ENCODE measurements around the gene ABCA7. TPM values are rescaled to one million over a fixed set of nuclear protein-coding genes. Genes with fewer than 3 reads are reported as not detected.

Gene ABCA7
- total RNA-seq, 1 experiment from 2014 or later: 56.9 TPM

- no peak for DNase-seq (ENCODE audit: low spot score)
Measured at GRCh38 chr19:1085053-1085658, 45.2 kb downstream of the ABCA7 start.

DNA sequence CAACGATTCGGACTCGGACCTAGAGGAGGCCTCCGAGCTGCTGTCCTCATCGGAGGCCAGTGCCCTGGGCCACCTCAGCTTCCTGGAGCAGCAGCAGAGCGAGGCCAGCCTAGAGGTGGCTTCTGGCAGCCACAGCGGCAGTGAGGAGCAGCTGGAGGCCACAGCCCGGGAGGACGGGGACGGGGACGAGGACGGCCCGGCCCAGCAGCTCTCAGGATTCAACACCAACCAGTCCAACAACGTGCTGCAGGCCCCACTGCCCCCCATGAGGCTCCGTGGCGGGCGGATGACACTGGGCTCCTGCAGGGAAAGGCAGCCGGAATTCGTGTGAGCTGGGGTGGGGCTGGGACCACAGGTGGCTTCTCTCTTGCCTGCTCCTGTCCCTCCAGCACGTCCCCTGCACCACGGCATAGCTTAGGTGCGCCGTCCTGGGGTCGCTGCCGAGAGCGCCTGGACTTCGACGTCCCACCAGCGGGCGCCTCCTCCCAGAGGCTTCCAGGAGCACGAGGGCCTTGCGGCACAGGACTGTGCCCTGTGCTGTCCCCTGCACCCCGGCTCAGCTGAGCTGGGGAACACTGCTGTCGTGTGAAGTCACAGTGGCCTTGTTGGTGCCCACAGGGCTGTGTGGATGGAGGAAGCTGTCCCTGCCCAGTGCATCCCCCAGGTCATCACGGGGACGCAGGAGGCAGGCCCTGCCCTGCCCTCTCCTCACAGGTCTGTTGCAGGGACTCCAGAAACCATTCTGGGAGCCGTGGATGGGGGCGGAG is 46.0 kb downstream of the ABCA7 start:
- no peak for DNase-seq (ENCODE audit: low spot score)

DNA sequence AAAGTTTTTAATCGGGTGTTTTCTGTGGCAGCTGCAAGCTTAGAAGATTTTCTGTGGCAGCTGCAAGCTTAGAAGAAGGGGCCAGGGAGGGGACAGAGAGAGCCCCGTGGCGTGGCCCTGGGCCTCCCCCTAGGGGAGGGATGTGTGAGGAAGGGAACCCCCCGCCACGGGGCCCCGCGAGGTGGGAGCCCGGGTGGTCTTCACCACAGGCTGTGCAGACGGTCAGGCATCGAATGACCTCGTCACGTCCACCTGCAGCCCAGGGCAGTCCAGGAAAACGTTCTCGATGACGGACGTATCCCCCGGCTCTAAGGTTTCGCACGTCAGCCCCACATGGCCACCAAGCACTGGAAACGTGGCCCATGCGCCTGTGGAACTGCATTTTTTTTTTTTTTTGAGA is 46.7 kb downstream of the ABCA7 start:
- DNase-seq (ENCODE audit: low spot score): no peak

- no peak for DNase-seq (ENCODE audit: low spot score)
Measured at GRCh38 chr19:1087813-1088415, 48.0 kb downstream of the ABCA7 start.

GRCh38 chr19:1088416-1089010 is 48.6 kb downstream of the ABCA7 start:
- no peak for DNase-seq (ENCODE audit: low spot score)

DNA sequence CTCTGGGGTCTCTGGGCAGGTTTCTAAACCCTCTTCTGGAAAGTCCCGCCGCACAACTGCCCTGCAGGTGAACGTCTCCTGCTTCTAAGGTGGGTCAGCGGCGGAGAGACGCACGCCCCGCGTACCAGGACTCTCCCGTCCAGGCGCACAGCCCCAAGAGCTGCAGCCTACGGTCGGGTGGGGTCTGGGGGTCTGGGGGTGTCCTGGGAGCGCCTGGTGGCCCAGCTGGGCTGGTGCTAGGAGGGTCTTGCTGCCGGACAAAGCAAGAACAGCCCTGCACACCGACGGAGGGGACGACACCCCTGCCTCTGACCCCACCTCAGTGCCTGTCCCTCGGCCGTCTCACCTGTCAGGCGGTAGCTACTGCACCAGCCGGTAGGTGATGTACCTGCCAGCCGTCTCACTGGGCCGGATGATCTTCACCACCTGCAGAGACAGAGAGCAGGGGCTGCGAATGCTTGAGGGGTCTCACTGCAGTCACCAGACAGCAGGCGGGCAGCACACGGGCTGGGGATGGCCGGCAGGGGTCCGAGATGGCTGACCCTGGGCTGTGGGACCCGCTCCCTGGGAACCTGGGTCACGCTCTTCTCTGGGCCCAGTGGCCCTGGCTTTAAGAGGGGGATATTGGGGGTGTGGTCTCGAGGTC is 49.3 kb downstream of the ABCA7 start:
- no peak for DNase-seq (ENCODE audit: low spot score)

DNA sequence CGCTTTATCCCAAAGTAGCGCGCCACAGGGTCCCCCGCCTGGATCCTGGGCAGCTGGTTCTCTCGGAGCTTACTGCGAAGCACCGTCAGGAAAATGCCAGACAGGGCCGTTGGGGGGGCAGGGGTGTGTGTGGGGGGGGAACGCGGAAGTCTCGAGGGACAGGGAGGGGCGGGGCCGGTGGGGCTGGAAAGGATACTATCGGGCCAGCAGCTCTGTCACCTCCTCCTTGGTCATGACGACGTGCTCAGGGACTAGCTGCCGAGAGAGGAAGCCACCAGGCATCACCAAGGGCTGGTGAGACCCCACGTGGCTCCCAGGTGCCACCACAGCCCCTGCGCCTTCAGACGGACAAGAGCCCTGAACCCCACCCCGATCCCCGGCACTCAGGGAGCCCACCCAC is 50.0 kb downstream of the ABCA7 start:
- no peak for DNase-seq (ENCODE audit: low spot score)

- DNase-seq (ENCODE audit: low spot score): no peak
Measured at GRCh38 chr19:1090731-1091543, 51.0 kb downstream of the ABCA7 start.

GRCh38 chr19:1091544-1092175 is 51.8 kb downstream of the ABCA7 start:
- no peak for DNase-seq (ENCODE audit: low spot score)

- no peak for DNase-seq (ENCODE audit: low spot score)
Measured at GRCh38 chr19:1093330-1093729, 53.4 kb downstream of the ABCA7 start.

- no peak for DNase-seq (ENCODE audit: low spot score)
Measured at GRCh38 chr19:1093811-1094553, 54.1 kb downstream of the ABCA7 start.

- no peak for DNase-seq (ENCODE audit: low spot score)
Measured at GRCh38 chr19:1094655-1094977, 54.7 kb downstream of the ABCA7 start.

GRCh38 chr19:1094978-1095701 is 55.2 kb downstream of the ABCA7 start, which contains the start of gene POLR2E:
POLR2E (minus strand) TSS chr19:1095375; CDS start chr19:1095315, 60 bp downstream.
- DNase-seq (ENCODE audit: low spot score): peak; percentile 90

GRCh38 chr19:1097810-1098176 is 57.9 kb downstream of the ABCA7 start:
- DNase-seq (ENCODE audit: low spot score): no peak

GRCh38 chr19:1098177-1099051 is 58.5 kb downstream of the ABCA7 start:
- DNase-seq (ENCODE audit: low spot score): peak; percentile 81

- no peak for DNase-seq (ENCODE audit: low spot score)
Measured at GRCh38 chr19:1101337-1101698, 61.4 kb downstream of the ABCA7 start.

- DNase-seq (ENCODE audit: low spot score): peak; percentile 79
Measured at GRCh38 chr19:1102407-1103131, 62.7 kb downstream of the ABCA7 start.

Measured in HT-29 (cell line).